GM12865 (cell line): ENCODE data around the gene DROSHA.

Experiments
- DNase-seq: peaks from one replicate; pipeline ENCODE4 v3.0.0; 2010; ENCODE audit warnings: low read depth
- H3K4me3 ChIP-seq: 2 replicates; pipeline ENCODE4 v1.5.1; 2011; ENCODE audit warnings: mild to moderate bottlenecking, low read depth, low read length, control low read depth
- CTCF ChIP-seq: IDR thresholded peaks from 2 replicates; pipeline ENCODE4 v1.5.1; 2011; ENCODE audit warnings: low read length, control low read depth, low read depth, inconsistent platforms; ENCODE audit not compliant: insufficient read depth; ENCODE audit errors: missing control alignments

DROSHA gene

DNA sequence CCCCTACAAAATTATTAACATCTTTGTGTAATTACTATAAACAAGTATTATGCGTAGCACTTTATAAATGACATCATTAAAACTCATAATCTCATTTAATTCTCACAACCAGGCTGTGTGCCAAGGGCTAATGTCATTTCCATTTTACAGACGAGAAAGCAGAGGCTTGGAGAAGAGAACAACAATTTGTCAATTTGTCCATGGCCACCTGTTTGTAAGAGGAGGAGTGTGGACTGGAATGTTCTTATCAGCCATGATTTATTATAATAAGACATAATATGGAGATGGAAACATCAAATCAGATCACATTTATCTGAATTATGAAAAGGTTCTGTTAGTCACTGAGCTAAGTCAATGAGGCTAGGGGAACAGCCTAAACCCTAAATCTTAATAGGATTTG, 97.0 kb downstream of the DROSHA start:
- no peak overlapping the region for H3K4me3 ChIP-seq
- no peak for TF ChIP-seq CTCF
- DNase-seq: no peak

GRCh38 chr5:31433229-31433628, 98.7 kb downstream of the DROSHA start:
- H3K4me3 ChIP-seq: no peak overlapping the region
- DNase-seq: no peak
- no peak for TF ChIP-seq CTCF

GRCh38 chr5:31427724-31428309, 104.1 kb downstream of the DROSHA start:
- H3K4me3 ChIP-seq: no peak overlapping the region
- no peak for TF ChIP-seq CTCF
- DNase-seq: no peak

DNA sequence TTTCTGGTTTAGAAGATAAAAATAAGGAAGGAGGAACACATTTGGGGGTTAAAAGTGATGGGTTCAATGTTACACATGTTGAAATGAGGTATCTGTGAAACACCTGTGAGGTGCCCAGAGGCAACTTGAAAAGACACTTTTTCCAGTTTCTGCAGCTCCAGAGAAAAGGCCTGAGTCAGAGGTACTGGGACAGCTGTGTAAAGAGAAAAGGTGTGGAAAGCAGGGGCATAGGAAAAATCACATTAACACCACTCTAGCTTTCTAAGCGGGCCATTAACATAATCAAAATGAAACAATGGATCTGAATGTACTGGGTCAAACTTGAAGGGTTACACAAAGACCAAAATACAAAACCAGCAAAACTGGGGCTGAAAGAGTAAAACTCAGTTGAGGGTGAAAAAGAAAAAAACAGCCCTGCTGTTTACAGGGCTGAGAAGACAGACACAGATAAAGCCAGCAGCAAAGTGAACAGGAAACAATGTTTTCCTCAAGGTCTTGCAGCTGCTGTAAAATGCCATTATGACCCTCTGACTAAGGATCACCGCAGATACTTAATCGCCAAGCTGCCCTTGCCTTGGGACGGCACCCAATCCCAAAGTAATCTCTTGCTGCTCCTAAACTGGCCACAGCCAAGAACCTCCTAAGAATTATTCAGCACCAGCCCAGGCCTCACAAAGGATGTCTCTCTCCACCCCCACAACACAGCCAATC, 104.7 kb downstream of the DROSHA start:
- no peak overlapping the region for H3K4me3 ChIP-seq
- no peak for TF ChIP-seq CTCF
- DNase-seq: no peak

GRCh38 chr5:31421806-31422586, 109.9 kb downstream of the DROSHA start:
- TF ChIP-seq CTCF: no peak
- DNase-seq: no peak

GRCh38 chr5:31417512-31417911, 114.4 kb downstream of the DROSHA start:
- no peak for DNase-seq
- no peak overlapping the region for H3K4me3 ChIP-seq
- no peak for TF ChIP-seq CTCF

More at GRCh38 chr5:31421806-31422586, 109.9 kb downstream of the DROSHA start:
- no peak overlapping the region for H3K4me3 ChIP-seq

DNA sequence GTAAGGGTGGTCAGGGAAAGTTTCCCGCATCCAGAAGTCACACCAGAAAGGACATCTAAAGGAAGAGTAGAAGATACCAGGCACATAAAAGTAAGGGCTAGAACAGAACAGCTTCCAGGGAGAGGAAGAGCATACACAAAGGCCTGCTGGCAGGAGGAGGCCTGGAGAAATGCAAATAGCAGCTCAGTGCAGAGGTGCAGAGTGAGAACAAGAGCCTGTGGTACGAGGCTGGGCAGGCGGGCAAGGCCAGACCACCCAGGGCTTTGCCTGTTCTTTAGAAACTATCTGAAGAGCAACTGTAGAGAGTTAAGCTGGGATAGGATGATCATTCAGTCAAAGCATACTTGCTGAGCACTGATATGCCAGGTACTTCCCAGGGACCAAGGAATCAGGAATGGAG, 115.3 kb downstream of the DROSHA start:
- DNase-seq: no peak
- TF ChIP-seq CTCF: no peak
- no peak overlapping the region for H3K4me3 ChIP-seq
